ENCODE measurements around the gene GID8. TPM values are rescaled to one million over a fixed set of nuclear protein-coding genes. Genes with fewer than 3 reads are reported as not detected.
A peak's percentile ranks its signal among the peaks of the same experiment; 100 is the strongest.

The GID8 gene
- total and polyA plus RNA-seq, 2 of the 13 experiments (the other 11 are each of a cell fraction or from before 2014, with no cell fraction given) = 39.6 to 59.8 TPM

DNA sequence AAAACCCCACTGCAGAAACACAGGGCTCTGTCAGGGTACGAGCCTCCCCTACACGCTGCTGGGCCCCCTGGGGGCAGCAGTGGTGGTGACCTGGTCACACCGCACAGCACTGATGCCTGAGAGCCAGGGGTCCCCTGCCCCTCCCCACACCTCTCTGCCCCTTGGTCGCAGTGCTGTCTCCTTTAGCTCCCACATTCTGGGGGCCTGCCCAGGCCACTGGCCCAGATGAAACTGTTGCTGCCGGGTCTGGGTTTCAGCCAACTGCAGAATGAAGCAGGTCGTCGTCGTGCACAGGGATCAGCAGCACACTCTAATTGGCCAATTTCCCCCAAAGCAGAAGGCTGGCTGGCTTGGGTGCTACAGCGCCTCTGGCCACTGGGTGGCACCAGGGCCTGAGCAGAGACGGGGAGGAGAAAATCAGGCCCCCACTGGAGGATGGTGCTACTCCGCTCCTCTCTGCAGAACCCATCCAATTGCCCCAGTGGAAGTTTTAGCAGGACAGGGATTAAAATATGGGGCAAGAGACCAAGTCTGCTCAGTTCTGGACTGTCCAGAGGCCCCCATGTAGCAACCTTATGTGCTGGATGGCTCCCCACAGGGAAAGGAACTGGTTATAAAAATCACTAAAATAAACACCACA is 37.8 kb upstream of the GID8 start (continued):
- TF ChIP-seq, protein P1, sequence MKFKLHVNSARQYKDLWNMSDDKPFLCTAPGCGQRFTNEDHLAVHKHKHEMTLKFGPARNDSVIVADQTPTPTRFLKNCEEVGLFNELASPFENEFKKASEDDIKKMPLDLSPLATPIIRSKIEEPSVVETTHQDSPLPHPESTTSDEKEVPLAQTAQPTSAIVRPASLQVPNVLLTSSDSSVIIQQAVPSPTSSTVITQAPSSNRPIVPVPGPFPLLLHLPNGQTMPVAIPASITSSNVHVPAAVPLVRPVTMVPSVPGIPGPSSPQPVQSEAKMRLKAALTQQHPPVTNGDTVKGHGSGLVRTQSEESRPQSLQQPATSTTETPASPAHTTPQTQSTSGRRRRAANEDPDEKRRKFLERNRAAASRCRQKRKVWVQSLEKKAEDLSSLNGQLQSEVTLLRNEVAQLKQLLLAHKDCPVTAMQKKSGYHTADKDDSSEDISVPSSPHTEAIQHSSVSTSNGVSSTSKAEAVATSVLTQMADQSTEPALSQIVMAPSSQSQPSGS (CRISPR knock-in tag; IDR thresholded peaks at IDR 0.05) = peak; percentile 55
- TF ChIP-seq ELF3 (CRISPR knock-in tag; IDR thresholded peaks at IDR 0.05) (peak; percentile 48; the same call in 1 of the 2 replicates), ZNF232 (CRISPR knock-in tag; IDR thresholded peaks at IDR 0.05; ENCODE audit: borderline replicate concordance) (peak; percentile 93), ZNF761 (CRISPR knock-in tag; conservative IDR thresholded peaks at IDR 0.05) (peak; percentile 29; the same call in 1 of the 2 replicates), ZNF747 (CRISPR knock-in tag; IDR thresholded peaks at IDR 0.05; ENCODE audit: borderline replicate concordance) (peak; percentile 98), TCF7 (IDR thresholded peaks at IDR 0.05; ENCODE audit: low read depth) (no peak), ZBTB42 (CRISPR knock-in tag; IDR thresholded peaks at IDR 0.05) (no peak), IKZF4 (CRISPR knock-in tag; IDR thresholded peaks at IDR 0.05; ENCODE audit: borderline replicate concordance, low read depth, not compliant biosample characterization) (peak; percentile 76), ZNF441 (CRISPR knock-in tag; IDR thresholded peaks at IDR 0.05; ENCODE audit: borderline replicate concordance) (peak; percentile 53), CENPX (CRISPR knock-in tag; IDR thresholded peaks at IDR 0.05) (no peak), ZNF788 (CRISPR knock-in tag; IDR thresholded peaks at IDR 0.05; ENCODE audit: borderline replicate concordance) (peak; percentile 82; the same call in 1 of the 2 replicates), FLYWCH1 (CRISPR knock-in tag; IDR thresholded peaks at IDR 0.05) (peak; percentile 28; the same call in 1 of the 2 replicates), NFE2 (CRISPR knock-in tag; IDR thresholded peaks at IDR 0.05) (no peak), HNRNPL (IDR thresholded peaks at IDR 0.05; ENCODE audit: low read depth, low read length) (no peak), ZNF274 (CRISPR knock-in tag; IDR thresholded peaks at IDR 0.05) (peak; percentile 55; the same call in 1 of the 2 replicates), ZBTB7A (CRISPR knock-in tag; IDR thresholded peaks at IDR 0.05) (peak; percentile 93; the same call in 1 of the 2 replicates)
- TF ChIP-seq, protein P2, sequence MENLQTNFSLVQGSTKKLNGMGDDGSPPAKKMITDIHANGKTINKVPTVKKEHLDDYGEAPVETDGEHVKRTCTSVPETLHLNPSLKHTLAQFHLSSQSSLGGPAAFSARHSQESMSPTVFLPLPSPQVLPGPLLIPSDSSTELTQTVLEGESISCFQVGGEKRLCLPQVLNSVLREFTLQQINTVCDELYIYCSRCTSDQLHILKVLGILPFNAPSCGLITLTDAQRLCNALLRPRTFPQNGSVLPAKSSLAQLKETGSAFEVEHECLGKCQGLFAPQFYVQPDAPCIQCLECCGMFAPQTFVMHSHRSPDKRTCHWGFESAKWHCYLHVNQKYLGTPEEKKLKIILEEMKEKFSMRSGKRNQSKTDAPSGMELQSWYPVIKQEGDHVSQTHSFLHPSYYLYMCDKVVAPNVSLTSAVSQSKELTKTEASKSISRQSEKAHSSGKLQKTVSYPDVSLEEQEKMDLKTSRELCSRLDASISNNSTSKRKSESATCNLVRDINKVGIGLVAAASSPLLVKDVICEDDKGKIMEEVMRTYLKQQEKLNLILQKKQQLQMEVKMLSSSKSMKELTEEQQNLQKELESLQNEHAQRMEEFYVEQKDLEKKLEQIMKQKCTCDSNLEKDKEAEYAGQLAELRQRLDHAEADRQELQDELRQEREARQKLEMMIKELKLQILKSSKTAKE (CRISPR knock-in tag; IDR thresholded peaks at IDR 0.05; ENCODE audit: borderline replicate concordance) = 0 out of 2 replicates have a peak, but pooled peaks have one; percentile 22
- TF ChIP-seq, protein P3, sequence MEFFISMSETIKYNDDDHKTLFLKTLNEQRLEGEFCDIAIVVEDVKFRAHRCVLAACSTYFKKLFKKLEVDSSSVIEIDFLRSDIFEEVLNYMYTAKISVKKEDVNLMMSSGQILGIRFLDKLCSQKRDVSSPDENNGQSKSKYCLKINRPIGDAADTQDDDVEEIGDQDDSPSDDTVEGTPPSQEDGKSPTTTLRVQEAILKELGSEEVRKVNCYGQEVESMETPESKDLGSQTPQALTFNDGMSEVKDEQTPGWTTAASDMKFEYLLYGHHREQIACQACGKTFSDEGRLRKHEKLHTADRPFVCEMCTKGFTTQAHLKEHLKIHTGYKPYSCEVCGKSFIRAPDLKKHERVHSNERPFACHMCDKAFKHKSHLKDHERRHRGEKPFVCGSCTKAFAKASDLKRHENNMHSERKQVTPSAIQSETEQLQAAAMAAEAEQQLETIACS (CRISPR knock-in tag; IDR thresholded peaks at IDR 0.05) = peak; percentile 69
- TF ChIP-seq, protein P4, sequence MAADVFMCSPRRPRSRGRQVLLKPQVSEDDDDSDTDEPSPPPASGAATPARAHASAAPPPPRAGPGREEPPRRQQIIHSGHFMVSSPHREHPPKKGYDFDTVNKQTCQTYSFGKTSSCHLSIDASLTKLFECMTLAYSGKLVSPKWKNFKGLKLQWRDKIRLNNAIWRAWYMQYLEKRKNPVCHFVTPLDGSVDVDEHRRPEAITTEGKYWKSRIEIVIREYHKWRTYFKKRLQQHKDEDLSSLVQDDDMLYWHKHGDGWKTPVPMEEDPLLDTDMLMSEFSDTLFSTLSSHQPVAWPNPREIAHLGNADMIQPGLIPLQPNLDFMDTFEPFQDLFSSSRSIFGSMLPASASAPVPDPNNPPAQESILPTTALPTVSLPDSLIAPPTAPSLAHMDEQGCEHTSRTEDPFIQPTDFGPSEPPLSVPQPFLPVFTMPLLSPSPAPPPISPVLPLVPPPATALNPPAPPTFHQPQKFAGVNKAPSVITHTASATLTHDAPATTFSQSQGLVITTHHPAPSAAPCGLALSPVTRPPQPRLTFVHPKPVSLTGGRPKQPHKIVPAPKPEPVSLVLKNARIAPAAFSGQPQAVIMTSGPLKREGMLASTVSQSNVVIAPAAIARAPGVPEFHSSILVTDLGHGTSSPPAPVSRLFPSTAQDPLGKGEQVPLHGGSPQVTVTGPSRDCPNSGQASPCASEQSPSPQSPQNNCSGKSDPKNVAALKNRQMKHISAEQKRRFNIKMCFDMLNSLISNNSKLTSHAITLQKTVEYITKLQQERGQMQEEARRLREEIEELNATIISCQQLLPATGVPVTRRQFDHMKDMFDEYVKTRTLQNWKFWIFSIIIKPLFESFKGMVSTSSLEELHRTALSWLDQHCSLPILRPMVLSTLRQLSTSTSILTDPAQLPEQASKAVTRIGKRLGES (CRISPR knock-in tag; IDR thresholded peaks at IDR 0.05; ENCODE audit: borderline replicate concordance) = 0 out of 2 replicates have a peak, but pooled peaks have one; percentile 66
- TF ChIP-seq, protein P5, sequence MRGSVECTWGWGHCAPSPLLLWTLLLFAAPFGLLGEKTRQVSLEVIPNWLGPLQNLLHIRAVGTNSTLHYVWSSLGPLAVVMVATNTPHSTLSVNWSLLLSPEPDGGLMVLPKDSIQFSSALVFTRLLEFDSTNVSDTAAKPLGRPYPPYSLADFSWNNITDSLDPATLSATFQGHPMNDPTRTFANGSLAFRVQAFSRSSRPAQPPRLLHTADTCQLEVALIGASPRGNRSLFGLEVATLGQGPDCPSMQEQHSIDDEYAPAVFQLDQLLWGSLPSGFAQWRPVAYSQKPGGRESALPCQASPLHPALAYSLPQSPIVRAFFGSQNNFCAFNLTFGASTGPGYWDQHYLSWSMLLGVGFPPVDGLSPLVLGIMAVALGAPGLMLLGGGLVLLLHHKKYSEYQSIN (CRISPR knock-in tag; IDR thresholded peaks at IDR 0.05; ENCODE audit: borderline replicate concordance) = no peak
